Measurements from ENCODE around the gene HAPLN3. TPM values are rescaled to one million over a fixed set of nuclear protein-coding genes. Genes with fewer than 3 reads are reported as not detected.

Gene HAPLN3
- total RNA-seq, 1 donor from 2014 or later: 9.8 TPM

DNA sequence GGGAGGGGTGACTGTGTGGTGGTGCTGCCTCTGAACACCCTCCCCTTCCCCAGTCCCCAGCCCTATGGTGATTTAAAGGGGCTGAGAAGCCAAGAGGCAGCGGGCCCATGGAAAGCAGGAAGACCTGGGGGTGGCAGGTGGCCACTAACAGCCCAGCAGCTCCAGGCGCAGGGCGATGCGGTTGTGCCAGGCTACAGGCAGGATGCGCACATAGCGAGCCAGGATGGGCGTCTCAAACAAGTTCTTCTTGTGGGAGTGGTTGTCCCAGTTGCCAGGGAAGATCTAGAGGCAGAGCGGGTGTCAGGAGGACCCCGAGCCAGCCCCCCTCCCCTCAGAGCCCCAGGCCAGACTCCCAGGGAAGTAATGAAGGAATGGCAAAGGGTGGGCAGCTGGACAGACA is 3.9 kb upstream of the HAPLN3 start:
- intact Hi-C loops (cut with DNase I): loop anchor here (5.0 kb wide), 2 partner anchors 238 to 277 kb away; partner anchors contain the start of gene AEN
- no peak for DNase-seq (ENCODE audit: low spot score)

DNA sequence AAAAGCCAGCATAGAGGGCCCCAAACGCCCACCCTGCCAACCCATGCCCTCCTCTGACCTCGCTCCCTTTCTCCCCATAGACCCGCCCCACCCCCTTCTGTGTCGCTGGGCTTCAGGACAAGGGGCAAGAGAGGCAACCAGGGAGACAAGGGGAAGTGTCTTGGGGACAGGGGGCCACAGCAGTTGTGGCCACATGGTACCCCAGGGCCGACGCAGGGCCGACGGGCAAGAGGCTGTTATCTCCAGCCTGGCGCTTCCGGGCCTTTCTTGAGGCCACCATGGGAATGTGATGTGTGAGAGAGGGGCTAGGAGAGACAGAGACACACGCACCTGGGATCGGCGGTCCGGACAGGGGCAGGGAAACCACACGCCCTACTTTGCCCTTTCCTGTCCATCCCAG is 3.4 kb upstream of the HAPLN3 start:
- DNase-seq (ENCODE audit: low spot score): no peak
- intact Hi-C loops (cut with DNase I): loop anchor here (5.0 kb wide), 2 partner anchors 239 to 276 kb away; partner anchors contain the start of gene AEN

DNA sequence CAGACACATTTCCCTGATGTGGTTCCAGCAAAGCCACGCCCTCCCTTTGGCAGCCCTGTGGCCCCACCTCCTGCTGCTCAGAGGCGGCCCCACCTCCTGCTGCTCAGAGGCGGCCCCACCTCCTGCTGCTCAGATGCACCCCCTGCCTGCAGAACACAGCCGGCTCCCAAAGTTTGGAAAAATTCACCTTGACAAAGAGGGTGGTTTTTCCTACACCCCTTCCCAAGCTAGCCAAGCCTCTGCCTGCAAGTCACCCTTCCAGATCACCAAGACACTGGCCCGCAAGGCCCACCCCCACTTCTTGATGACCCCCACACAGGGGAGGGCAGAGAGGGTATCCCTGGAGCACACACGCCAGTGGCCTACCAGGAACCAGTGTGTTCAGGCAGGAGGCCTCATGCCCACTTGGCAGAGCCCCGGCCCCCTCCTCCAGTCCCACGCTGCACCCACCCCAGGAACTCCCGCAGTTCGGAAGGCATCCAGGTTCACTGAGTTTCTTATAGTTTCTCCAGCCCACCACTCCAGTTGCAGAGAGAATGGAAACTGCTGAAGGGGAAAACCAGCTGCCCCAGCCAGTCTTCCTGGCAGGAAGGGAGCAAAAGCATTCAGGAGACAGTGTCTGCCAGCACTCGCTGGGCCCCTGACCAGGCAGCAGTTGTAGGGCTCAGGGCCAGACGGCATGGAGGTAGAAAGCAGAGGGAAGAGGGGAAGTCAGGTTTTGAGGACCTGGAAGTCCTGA is 2.3 kb upstream of the HAPLN3 start:
- DNase-seq (ENCODE audit: low spot score): peak; percentile 94
- intact Hi-C loops (cut with DNase I): loop anchor here (5.0 kb wide), 2 partner anchors 240 to 275 kb away; partner anchors contain the start of gene AEN

DNA sequence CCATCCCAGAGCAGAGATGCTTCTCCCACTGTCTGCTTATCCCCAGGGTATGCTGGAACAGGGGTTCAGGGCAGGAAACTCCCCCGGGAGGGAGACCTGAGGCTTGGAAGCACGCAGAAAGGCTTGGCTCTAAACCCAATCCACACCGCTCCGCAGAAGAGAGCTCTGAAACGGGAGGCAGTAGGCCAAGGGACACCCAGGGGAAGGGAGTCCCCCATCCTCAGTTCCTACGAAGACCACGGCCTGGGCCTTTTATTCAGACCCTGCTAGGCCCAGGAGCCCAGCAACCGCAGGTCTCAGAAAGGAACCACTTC is 1.8 kb upstream of the HAPLN3 start:
- DNase-seq (ENCODE audit: low spot score): no peak
- intact Hi-C loops (cut with DNase I): loop anchor here (5.0 kb wide), 2 partner anchors 240 to 275 kb away; partner anchors contain the start of gene AEN

DNA sequence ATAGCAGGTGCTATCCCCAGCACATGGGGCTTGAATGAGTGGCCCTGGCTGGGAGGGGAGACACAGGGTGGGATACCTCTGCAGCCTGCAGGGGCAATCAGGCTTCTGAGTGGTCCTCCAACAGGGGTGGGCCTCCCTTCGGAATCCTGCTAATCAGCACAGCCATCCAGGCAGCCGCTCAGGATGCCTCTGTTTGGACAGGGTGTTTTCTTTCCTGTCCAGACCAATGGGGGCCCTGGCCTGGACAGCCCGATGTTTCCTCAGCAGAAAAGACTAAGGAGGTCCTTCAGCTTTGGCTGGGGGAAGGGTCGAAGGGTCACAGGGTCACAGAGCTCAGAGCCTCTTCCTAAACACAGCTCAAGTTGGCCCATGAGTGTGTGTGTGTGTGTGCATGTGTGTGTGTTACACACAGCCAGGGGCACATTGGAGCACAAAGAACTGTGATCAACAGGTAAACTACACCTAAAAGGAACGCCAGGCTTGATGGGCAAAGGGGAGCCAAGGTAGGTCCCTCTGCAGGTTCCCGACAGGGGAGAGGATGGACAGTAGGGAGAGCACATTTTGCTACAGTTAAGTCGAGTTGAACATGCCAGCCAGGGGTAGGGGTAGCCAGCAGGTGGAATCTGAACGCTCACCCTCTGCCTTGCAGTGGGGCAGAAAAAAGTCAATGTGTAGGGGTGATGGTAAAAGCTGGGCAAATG is 1.1 kb upstream of the HAPLN3 start:
- intact Hi-C loops (cut with DNase I): loop anchor here (5.0 kb wide), 2 partner anchors 241 to 274 kb away; partner anchors contain the start of gene AEN
- DNase-seq (ENCODE audit: low spot score): no peak

DNA sequence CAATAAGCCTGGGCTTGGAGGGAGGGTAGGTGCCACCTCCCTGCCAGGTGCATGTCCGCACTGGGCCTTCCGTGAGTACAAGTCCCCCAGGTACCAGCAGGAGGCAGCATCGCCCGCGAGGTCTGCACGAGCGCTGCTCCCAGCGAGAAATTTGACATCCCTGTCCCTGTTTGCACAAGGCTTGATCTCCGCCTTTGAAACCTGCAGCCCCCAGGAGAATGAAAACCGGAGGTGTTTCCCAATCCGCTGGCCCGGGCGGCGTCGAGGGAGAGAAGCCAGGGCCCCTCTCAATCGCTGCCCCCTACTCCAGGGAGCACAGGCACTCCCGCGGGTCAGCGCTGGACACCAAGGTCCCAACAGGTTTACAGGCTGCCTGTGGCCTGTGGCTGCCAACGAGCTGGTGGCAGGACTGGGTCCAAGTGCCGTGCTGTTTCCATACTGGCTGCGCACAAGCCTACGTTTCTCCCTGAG is 961 bp downstream of the HAPLN3 start:
- intact Hi-C loops (cut with DNase I): loop anchor here (2.0 kb wide), 1 partner anchor 282 kb away; no protein-coding TSS in a partner anchor
- DNase-seq (ENCODE audit: low spot score): no peak

DNA sequence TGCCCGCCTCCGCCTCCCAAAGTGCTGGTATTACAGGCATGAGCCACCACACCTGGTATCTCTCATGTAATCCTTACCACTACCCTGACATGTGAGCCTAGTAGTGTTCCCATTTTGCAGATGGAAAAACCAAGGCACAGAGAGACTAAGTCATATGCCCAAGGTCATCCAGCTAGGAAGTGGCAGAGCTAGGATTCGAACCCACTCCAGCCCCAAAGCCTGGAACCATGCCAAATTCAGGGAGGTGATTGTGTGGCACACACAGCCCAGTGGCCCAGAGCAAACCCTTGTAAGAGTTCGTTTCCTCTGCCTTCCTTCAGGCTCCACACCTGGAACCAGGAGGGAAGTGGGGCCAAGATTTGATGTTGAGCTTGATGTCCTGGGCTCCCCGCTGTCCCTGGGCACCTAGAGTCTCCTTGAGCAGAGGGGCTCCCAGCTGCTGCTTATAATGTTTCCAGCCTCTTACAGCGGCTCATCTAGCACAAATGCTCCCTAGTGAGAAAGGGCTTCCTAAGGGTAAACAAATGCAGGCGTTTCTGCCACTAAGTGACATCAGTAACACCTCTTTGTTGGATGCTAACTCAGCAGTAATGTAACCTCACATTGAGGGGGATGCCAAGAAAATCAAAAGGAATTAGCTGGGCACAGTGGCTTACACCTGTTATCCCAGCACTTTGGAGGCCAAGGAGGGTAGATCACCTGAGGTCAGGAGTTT is 3.6 kb downstream of the HAPLN3 start:
- intact Hi-C loops (cut with DNase I): no loop called here
- no peak for DNase-seq (ENCODE audit: low spot score)

DNA sequence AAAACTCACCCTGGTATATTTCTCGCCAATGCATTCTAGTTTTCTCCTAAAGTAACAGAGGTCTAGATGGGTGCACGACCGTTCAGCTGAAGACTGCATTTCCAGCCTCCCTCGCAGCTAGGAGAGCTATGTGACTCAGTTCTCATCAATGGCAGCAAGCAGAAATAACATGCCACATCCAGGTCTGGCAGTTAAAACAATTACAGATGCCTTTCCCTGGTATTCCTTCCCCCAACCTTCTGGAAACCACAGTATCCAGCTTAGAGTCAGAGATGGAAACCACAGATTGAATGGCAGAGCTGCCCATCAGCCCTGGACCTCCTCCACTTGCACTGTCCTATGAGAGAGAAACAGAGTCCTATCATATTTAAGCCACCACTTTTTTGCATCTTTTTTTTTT is 4.8 kb downstream of the HAPLN3 start:
- DNase-seq (ENCODE audit: low spot score): no peak
- intact Hi-C loops (cut with DNase I): no loop called here

DNA sequence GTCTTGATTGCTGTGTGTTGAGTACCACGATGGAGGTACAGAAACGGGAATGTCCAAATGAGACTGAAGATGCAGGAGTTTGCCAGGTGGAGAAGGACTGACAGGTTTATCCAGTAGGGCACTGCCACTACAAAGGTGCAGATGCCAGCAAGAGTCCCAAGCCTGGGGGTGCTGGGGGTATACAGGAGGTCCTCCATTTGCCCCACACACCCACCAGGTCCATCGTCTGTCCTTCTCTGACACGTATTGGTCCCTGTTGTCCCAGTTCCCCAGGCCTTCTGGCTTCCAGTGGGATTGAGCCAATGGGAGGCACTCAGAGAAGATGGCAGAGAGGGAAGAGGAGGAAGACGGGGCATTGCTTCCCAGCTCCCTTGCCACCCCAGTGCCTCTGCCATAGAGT is 6.6 kb downstream of the HAPLN3 start:
- intact Hi-C loops (cut with DNase I): no loop called here
- DNase-seq (ENCODE audit: low spot score): no peak

DNA sequence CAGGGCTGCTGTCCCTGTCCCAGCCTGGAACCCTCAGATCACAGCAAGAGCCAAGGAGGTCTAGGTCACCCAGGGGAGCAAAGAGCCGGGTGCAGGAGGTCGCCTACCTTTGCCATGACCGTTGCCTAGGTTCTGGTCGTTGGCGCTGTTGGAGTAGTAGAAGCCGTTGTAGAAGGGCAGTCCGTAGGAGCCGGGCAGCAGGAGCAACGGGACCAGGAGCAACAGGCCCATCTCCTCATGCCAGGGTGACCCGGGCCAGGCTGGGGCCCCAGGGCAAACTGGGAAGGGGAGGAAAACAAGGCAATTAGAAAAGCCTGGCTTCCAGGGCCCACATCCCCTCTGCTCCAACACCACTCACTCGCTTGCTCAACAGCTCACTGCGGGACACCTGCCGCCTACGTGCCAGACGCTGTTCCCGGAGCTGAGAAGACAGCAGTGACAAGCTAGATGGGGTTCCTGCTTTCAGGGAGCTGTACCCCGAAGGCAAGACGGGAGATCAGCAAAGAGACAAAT is 8.2 kb downstream of the HAPLN3 start:
- no peak for DNase-seq (ENCODE audit: low spot score)
- intact Hi-C loops (cut with DNase I): no loop called here

DNA sequence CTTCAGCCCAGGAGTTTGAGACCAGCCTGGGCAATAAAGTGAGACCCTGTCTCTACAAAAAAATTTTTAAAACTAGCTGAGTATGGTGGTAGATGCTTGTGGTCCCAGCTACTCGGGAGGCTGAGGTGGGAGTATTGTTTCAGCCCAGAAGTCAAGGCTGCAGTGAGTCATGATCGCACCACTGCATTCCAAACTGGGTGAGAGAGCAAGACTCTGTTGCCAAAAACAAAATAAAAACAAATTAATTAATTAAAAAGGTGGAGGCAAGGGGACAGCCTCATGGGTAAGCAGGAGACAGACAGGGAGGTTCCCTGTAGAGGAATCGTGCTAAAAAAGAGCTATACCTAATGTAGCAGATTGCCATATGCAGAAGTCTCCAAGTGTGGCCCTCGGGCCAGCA is 12.6 kb downstream of the HAPLN3 start:
- DNase-seq (ENCODE audit: low spot score): no peak
- intact Hi-C loops (cut with DNase I): no loop called here

DNA sequence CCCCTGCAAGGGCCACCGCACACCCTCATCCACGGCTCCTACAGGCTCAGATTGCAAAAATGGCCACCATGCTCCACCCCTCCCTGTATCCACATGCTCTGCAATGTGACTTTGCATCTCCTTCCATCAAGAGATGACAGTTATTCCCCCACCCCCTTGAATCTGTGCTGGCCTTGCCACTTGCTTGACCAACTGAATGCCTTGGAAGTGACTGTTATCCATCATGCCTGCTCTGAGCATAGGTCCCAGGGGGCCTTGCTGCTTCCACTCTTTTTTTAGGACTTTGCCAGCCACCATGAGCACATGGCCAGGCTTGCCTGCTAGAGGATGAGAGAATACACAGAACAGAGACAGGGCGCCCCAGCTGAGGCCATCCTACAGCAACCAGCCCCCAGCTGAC is 13.6 kb downstream of the HAPLN3 start:
- DNase-seq (ENCODE audit: low spot score): no peak
- intact Hi-C loops (cut with DNase I): no loop called here

DNA sequence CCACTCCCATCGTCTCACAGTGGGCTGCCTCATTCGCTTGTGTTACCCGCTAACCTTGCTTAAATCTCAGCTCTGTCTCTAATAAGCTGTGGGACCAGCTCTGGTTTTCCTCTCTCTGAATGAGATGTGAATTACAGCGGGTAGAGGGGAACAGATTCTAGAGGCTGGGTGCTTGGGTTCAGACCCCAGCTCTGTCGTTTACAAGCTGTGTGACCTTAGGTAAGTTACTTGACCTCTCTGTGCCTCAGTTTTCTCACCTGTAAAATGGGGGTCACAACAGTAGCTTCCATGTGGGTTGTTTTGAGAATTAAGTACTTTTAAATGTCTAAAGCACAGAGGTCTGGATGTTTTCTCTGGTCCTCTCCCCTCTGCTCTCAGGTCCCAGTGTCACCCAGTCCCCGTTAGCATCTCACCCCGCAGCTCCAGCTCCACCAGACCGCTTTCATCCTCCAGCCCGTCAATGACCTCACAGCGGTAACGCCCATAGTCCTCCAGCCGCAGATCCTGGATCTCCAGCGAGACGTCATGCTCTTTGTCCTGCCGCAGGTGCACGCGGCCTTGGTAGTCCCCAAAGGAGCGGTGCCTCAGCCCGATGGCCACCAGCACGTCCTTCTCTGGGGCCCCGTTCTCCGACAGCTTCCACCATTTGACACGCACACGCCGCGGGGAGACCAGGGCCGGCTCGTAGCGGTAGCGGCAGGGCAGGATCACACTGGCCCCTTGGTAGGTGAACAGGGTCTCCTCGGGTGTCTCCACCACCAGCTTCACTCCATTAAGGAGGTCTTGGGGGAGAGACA is 14.2 kb downstream of the HAPLN3 start:
- intact Hi-C loops (cut with DNase I): no loop called here
- DNase-seq (ENCODE audit: low spot score): no peak

DNA sequence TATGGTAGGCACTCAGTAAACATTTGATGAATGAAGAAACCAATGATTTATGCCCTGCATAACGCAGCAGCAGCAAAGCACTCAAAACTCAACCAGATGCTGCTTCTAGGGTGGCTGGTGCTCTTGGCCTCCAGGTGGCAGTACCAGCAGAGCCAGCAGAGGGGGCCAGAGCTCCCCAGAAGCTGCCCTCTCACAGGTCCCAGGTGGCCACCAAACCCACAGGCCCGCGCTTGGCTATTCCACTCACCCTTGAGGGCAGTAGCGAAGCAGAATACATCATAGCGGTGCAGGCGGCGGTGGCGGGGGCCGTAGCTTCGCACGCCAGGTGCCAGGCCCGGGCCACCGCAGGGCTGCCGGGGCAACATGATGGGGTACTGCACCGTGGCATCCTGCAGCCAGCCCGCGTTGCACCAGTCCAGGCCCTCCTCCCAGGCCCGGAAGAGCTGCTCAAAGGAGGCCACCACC is 16.6 kb downstream of the HAPLN3 start:
- DNase-seq (ENCODE audit: low spot score): no peak
- intact Hi-C loops (cut with DNase I): no loop called here

DNA sequence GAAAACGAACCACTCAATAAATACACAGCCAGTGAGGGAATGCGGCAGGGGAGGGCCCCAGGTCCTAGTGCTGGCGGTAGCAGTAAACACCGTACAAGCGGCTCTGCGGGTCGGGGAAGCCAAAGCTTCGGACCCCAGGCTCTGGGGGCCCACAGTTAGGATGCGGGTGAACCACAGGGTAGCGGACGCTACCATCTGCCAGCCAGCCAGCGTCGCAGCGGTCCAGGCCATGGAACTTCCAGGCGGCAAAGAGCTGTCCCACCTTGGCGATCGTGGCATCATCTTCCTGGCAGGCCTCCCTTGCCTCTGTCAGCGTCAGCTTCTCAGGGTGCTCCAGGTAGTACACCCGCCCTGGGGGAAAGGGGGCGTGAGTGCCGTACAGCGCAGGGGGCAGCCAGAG is 17.4 kb downstream of the HAPLN3 start:
- no peak for DNase-seq (ENCODE audit: low spot score)
- intact Hi-C loops (cut with DNase I): no loop called here

DNA sequence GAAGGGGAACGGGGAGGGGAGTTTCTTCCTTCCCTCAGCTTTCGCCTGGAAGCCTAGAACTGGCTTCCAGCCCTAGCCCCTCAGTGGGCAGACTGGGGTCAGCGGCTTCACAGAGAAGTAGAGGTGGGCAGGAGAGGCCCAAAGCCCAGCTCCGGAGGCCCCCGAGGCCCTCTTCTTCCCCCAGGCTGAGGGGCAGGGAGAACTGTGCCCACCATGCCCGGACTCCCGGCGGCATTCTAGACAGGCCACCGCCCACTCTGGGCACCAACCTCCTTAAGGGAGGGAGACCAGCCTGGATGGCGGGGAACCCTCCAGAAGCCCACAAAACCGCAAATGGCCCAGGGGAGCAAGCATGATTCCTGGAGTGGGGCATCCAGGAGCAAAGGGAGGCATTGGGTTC is 17.9 kb downstream of the HAPLN3 start:
- intact Hi-C loops (cut with DNase I): no loop called here
- no peak for DNase-seq (ENCODE audit: low spot score)

DNA sequence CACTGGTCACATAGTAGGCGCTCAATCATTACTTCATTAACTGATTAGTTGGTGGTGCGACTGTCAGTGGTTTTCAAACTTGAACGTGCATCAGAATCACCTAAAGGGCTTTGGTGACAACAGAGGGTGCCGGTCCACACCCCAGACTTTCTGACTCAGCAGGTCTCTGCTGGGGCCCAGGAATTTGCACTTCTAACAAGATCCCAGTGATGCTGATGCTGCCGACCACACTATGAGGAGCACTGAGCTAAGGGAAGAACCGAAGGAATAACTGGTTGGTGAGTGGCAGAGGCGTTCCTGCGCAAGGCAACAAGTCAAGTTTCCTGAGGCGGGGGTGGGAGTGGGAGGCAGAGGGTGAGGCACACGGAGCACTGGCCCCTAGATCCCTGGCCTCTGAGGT is 18.8 kb downstream of the HAPLN3 start:
- intact Hi-C loops (cut with DNase I): no loop called here
- no peak for DNase-seq (ENCODE audit: low spot score)

DNA sequence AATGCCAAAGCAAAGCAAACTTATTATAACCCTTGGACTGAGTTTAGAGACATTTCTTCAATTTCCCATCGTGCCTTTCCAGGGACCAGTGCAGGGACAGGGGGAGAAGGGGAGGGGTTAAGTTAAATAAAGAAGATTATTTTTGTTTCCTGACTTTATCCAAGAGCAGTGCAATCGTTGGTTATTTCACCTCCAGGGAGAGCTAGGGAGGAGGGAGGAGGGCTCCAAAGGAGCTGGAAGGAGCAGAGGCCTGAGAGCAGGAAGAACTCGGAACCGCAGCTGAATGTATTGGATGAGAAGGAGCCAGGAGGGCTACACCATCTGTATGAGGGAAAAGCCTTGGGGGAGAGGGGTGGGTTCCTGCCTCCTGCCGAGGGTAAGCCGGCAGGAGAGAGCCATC is 20.7 kb downstream of the HAPLN3 start:
- intact Hi-C loops (cut with DNase I): no loop called here
- DNase-seq (ENCODE audit: low spot score): no peak

DNA sequence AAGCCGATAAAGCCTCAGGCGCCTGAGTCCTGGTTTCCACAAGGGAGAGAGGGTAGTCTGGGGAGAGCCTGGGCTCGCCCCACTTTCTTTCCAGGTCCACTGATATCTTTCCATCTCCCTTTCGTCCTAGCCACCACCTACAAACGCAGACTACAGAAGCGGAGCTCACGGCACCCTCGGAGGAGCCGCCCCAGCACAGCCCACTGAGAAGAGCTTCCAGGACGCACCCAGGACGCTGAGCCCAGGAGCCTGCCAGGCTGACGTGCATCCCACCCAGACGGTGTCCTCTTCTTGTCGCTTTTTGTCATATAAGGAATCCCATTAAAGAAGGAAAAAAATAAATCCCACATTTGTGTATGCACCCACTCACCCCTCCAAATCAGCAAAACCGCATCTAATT is 21.1 kb downstream of the HAPLN3 start:
- intact Hi-C loops (cut with DNase I): no loop called here
- no peak for DNase-seq (ENCODE audit: low spot score)
